Activated T-cell treated with anti-CD3 and anti-CD28 coated beads for 4 hours (primary cell): ENCODE measurements around the gene ECHDC1.
"Not testable (repeated sequence)": the region's sequence is repeated elsewhere in the genome, so short reads cannot be mapped to it uniquely, and the experiment has no call there.

Experiments
- DNase-seq: peaks from one replicate; pipeline ENCODE4 v3.0.0-alpha.2; 2020

The ECHDC1 gene

DNA sequence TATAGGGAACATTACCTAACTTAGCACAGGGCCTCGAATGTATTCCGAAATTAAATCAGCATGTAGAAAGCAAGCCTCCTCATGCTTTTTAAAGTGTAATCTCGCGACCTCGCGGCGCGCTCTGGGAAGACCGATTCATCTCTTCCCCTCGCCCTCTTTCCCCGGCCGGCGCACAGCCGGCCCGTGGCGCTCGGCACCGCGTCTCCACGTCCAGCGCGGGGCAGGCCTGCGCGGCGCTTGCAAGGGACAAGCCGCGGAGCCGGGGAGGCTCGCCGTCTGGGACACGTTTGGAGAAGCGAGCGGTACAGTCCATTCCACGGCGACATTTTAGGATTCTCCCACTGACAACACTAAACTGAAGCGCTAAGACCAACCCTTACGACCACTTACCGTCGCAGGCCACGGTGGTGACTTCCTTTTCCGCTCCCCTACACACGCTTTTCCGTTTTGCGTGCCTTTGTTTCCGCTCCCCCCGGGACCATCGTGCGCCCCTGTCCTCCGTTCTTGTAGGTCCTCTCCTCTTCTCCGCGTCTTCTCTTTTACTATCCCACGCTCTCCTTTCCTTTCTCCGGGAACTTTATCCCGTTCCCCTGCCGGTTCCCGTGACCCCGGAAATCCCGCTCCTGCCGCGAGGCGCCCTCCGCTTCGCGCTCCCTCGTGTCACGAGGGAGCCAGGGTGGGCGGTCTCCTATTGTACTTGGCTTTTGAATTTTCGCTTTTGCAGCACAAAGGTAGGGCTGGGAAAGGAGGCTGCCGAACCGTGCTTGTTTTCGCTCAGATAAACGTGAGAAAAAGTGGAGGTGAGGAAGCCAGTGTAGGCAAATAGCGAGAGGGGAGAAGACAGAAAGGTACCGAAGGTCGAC lies at the start of gene ECHDC1:
ECHDC1 (minus strand) TSS at position 664 of the 863 bp plus-strand sequence. CDS start 12,581 bp downstream, outside the sequence.
- peak; percentile 66 for DNase-seq

DNA sequence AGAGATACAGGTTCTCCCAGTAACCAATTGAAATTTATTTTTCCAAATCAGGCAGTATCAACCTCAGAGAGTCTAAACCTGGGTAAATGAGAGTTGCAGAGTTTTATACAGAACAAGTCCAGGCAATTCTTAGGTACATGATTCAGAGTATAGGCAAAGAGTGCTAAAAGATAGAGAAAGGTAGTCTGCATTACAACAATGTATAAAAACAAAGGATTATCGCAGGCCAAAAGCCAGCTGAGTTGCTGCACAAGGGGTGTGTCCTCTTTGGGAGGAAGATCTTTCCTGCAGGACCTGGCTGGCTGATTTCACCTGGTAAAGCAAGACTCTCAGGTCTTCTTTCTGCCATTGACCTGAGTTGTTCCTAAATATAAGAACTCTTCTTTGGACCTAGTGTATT lies 48.9 kb upstream of the ECHDC1 start:
- no peak for DNase-seq

DNA sequence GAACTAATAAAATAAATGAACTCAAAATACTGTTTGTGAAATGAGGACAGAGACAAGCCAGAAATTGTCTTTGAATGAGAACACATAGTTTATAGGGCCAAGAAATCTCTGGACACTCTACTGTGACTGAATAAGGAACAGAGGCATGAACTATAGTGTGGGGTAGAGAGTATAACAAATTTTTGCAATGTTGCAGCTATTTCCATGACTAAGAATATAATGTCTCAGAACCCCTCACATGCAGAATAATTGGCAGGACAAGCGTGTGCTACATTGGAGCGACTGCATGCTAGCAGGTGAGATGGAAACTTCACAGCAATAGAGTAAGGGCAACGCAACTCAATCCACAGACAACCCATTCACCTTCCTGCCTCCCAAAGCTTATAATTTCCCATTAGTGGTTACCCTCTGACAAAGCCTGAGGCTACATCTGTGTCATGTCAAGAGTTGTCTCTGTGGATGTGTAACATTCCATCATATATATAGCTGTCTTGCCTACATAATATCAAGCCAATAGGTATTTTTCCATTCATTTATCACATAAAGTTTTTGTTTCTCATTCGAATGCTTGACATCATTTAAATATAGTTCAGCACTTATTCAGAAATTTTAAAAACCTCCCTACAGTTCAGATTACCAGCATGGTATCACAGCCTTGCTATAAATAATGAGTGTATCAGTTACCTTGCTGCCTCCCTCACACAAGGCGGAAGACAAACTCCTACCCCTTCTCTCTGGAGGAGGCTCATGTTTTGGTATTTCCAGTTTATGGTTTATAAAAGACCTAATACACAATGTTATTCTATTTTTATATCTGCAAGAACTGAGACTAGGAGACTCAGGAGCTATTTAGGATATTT lies 47.9 kb upstream of the ECHDC1 start:
- no peak for DNase-seq

- DNase-seq: no peak
Measured at GRCh38 chr6:127389706-127390105, 46.3 kb upstream of the ECHDC1 start.

- no peak for DNase-seq
Measured at GRCh38 chr6:127385668-127386430, 42.4 kb upstream of the ECHDC1 start.

DNA sequence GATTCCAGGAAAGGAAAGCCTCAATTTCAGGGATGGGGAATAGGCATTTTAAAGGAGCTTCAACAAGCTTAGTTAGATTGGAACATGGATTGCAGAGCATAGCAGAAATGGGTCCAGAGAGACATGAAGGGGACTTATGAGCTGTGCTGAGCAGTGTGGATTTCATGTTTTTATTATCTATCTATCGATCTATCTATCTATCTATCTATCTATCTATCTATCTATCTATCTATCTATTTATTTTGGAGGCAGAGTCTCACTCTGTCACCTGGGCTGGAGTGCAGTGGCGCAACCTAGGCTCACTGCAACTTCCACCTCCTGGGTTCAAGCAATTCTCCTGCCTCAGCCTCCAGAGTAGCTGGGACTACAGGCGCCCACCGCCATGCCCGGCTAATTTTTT lies 41.4 kb upstream of the ECHDC1 start:
- DNase-seq: not testable (repeated sequence)

DNA sequence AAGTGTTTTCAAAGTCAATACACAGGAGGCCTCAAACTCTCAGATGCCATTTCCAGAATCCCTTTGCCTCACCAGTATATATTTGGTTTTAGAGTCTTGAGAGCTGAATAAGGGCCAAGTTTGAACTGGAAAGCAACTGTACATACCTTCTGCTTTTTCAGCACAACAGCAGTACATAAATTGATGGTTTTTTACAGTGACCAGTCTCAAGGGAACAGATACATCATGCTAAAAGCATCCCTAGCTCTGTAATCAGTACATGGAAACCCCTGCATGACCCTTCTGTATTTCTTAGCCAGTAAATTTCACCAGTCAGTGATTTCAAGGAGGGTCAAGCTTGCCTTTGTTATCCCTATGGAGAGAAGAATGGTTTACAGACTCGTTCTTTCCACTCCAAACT lies 40.6 kb upstream of the ECHDC1 start:
- no peak for DNase-seq

DNA sequence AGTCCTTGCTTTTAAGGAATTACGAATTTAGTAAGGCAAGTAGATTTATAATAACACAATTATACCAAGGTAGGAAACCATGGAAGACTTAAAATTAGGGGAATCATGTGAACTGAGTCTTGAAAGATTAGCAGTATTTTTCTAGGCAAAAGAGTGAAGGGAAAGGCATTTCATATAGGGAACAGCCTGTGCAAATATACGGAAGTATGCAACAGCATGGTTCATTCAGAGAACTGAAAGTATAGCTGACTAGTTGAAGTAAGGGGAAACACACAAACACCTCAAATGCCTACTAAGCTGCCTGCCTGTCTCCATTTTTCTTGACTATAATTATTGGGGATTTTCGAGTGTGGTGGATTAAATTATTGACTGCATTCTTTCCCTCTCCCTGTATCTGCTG lies 39.0 kb upstream of the ECHDC1 start:
- DNase-seq: no peak

- DNase-seq: no peak
Measured at GRCh38 chr6:127381384-127381783, 38.0 kb upstream of the ECHDC1 start.

DNA sequence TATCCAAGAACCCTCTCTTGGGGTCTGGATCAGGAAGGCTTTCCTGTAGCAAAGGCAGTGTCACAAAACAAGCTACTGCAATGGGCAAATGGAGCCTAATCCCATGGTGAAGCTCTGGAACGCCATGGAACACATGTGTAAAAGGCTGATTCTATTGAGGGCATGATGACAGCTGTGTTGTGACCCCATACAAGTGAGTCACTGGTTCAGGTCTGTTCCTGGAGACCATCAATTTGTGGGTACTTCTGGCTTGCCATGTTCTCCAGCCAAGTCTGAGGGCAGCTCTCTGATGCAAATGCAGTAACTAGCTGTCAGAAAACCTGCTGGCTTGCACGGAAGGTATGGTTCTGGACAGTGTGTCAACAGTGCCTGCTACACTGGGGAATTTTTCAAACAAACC lies 33.3 kb upstream of the ECHDC1 start:
- DNase-seq: no peak

- DNase-seq: no peak
Measured at GRCh38 chr6:127367023-127367375, 23.6 kb upstream of the ECHDC1 start.

GRCh38 chr6:127366282-127367022 lies 23.0 kb upstream of the ECHDC1 start:
- no peak for DNase-seq

DNA sequence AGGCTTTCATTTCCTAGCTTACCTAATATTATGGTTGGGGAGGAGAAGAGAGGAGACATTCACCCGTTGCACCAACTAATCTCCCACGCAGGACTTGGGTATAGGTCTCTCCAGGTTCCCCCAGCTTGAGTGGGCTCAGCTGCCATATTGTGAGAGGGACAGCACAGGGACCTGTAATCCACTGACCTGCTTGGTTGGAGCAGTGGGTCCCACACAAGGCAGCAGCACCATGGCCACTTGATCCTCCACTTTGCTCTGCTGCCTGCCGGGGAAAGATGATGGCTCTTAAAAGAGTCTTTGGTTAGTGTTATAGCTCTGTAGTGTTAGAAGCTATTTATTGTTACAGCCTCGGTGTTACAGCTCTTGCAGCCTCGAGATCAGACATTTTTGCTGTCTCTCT lies 22.5 kb upstream of the ECHDC1 start:
- no peak for DNase-seq

DNA sequence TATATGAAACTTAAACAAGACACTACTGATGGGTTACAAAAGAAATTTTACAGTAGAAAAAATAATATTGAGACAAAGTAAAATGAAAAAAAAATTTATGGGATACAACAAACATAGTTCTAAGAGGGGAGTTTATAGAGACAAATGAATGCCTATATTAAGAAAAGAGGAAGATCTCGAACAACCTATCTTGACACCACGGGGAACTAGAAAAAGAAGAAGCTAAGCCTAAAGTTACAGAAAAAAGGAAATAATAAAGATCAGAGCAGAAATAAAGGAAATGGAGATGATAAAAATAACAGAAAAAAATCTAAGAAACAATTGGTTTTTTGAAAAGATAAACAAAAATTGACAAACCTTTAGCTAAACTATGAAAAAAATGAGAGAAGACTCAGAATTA lies 9.1 kb upstream of the ECHDC1 start:
- no peak for DNase-seq

DNA sequence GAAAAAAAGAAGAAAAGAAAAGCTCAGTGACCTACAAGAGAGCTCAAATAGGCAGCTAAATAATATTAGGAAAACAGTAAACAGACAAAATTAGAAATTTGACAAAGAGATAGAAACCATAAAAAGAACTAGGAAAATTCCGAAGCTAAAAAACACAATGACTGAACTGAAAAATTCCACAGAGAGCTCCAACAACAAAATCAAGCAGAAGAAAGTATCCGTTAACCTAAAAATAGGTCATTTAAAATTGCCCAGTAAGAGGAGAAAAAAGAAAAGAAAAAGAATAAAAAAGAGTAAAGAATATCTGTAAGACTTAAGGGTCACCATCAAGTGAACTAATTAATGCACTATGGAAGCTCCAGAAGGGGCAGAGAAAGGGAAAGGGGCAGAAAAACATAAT lies 6.6 kb upstream of the ECHDC1 start:
- DNase-seq: no peak

- DNase-seq: no peak
Measured at GRCh38 chr6:127348028-127348661, 4.7 kb upstream of the ECHDC1 start.

GRCh38 chr6:127347178-127347577 lies 3.8 kb upstream of the ECHDC1 start:
- no peak for DNase-seq

- no peak for DNase-seq
Measured at GRCh38 chr6:127345521-127345920, 2.1 kb upstream of the ECHDC1 start.

DNA sequence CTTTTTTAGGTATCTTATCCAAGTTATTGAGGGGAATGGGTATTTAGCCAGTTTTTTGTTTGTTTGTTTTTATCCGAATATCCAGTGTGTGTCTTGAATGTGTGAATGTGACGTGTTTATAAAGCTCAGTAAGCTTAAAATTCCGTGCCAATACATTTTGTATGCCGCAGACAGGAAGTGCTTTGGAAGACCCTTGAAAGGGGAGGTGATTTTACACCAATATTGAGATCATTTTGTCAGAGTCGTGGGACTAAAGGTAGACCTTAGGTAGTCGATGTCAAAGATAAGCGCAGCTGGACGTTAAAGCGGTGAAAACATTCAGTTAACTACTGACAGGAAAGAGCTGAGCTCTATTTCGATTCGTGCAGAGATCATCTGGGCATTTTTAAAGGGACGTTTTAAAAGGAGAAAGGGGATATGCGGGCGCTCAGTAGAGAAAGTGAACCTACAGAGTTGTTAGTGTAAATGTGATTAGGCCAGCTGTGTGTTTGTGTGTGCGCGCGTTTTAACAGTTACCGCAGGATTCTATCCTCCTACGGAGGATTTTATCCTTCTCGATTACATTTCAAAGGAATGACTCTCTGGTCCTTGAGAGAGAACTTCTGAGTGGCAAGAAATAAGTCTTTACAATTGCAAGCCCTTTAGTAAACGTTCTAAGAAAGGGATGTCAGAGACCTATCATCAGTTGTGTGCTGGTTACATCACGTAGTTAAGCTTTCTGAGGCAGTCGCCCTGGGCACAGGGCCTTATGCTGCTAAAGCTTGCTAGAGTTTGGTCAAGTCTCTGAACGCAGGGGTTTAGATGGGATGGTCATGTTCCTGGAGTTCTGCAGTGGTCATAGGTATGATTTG lies 625 bp upstream of the ECHDC1 start:
- no peak for DNase-seq

- DNase-seq: no peak
Measured at GRCh38 chr6:127342296-127342945, 988 bp downstream of the ECHDC1 start.
